ENCODE results near the gene SNAP91. TPM values are rescaled to one million over a fixed set of nuclear protein-coding genes. Genes with fewer than 3 reads are reported as not detected.
"Not testable (repeated sequence)": the region's sequence is repeated elsewhere in the genome, so short reads cannot be mapped to it uniquely, and the experiment has no call there.

Gene SNAP91
- total RNA-seq, 2 experiments from 2014 or later = not detected

DNA sequence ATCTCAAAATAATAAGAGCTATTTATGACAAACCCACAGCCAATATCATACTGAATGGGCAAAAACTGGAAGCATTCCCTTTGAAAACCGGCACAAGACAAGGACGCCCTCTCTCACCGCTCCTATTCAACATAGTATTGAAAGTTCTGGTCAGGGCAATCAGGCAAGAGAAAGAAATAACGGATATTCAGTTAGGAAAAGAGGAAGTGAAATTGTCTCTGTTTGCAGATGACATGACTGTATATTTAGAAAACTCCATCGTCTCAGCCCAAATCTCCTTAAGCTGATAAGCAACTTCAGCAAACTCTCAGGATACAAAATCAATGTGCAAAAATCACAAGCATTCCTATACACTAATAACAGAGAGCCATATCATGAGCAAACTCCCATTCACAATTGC lies 158.4 kb downstream of the SNAP91 start:
- POLR2A ChIA-PET, CTCF ChIA-PET: not testable (repeated sequence)

DNA sequence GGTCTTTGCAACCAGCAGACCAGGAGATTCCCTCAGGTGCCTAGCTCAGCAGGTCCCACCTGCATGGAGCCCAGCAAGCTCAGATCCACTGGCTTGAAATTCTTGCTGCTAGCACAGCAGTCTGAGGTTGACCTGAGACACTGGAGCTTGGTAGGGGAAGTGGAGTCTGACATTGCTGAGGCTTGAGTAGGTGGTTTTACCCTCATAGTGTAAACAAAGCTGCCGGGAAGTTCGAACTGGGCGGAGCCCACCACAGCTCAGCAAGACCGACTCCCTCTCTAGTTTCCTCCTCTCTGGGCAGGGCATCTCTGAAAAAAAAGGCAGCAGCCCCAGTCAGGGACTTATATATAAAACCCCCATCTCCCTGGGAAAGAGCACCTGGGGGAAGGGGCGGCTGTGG lies 162.3 kb downstream of the SNAP91 start:
- ChIA-PET POLR2A (no interaction called here), CTCF (no interaction called here)

- ChIA-PET POLR2A (no interaction called here), CTCF (no interaction called here)
Measured at GRCh38 chr6:83539678-83540077, 169.2 kb downstream of the SNAP91 start.

GRCh38 chr6:83536647-83537589 lies 172.0 kb downstream of the SNAP91 start:
- POLR2A ChIA-PET = no interaction called here
- CTCF ChIA-PET = interaction anchor here (0.8 to 1.0 kb wide), 2 partner anchors 22 to 24 kb away, joined by 3 read pairs; no protein-coding TSS in a partner anchor

GRCh38 chr6:83536034-83536646 lies 172.8 kb downstream of the SNAP91 start:
- POLR2A ChIA-PET = no interaction called here
- CTCF ChIA-PET = interaction anchor here (0.8 to 1.0 kb wide), 2 partner anchors 23 kb away, joined by 3 read pairs; no protein-coding TSS in a partner anchor

DNA sequence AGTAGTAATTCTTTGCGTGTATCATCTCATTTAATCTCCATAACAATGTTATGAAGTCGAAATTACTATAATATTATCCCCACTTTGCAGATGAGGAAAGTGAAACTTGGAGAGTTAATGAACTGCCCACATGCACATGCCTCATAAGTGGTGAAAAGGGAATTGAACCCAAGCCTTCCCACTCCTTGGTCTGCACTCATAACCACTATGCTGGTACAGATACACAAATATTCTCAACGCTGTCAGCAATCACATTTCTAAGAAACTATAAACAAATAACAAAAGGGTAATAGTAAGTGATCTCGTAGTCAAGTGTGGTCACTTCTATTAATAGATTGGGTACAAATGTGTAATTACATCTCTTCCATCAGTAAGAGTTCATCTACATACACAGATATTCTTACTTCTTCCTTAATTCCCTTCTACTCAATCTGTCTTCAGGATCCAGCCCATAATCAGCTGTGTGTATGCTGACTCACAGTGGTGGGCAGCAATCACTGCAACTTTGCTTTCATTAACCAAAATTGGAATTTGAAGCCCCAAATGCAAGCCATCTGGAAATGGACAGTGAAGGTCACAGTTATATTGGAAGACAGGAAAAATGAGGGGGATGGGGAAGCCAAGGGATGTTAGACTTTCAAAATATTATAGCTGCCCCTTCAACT lies 190.0 kb downstream of the SNAP91 start:
- POLR2A ChIA-PET = no interaction called here
- CTCF ChIA-PET = no interaction called here

DNA sequence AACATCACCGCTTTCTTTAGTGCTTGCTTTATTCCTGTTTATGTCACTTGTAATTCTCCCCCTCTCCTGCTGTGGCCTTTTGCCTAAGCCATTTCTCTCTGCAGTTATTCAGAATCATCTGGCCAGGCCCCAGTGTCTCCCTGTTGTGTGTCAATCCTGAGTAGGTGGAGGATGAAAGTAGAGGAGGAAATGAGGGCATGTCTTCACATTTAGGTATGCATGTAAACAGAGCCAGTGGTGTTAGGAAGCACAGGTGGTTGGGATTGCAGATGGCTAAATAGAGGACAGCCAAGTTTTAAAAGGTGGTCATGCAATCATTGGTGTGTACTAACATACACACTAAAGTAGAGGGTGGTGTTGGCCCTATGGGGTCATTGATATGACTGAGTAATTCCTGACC lies 191.4 kb downstream of the SNAP91 start:
- POLR2A ChIA-PET = no interaction called here
- CTCF ChIA-PET = no interaction called here

DNA sequence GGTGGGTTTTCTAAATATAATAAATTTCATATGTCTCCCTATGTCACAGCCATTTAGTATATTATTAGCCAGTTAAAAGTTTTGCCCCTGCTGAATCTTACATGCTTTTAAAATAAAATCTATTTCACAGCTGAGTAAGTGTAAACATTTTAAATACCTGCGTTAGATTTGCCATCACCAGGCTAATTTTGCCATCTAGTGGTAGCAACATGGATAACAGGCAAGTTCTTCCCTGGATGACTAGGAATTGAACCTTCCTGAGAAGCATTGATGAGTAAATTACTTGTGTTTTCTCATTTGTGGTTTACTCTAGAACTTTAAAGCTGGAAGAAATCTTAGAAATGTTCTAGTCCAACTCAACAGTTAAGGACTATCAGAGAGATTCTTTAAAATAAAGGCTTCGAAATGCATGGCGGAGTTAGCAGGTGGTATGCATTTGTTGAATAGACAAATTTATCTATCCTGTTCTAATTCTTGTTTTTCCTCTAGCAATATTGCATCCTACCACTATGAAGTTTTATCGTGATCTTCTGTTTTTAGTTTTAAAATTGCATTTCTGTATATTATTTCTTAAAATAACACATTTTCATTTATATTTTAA lies 193.9 kb downstream of the SNAP91 start:
- ChIA-PET CTCF (no interaction called here), POLR2A (interaction anchor here (0.5 kb wide), 1 partner anchor 761 kb away, joined by 4 read pairs; no protein-coding TSS in a partner anchor)

DNA sequence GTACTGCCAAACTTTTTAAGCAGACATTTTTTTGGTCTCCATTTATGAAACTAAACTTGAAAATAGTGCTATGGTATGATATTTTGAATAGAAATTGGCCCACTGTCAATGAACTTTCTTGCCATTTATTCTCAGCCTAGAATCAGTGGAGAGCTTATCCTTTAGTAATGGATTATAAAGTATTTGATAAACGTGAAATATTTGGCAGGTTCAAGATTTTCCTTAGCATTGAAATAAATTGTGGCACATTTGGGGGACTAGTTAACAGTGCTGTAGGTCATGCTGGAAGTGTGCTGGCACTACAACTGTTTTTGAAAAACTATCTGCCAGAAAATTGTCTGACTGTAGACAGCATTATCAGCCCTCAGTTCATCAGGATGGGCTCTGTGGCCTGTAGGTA lies 194.4 kb downstream of the SNAP91 start:
- CTCF ChIA-PET = interaction anchor here (1.0 kb wide), 1 partner anchor 447 kb away, joined by 3 read pairs; the partner anchor contains the start of gene DOP1A
- POLR2A ChIA-PET = no interaction called here

DNA sequence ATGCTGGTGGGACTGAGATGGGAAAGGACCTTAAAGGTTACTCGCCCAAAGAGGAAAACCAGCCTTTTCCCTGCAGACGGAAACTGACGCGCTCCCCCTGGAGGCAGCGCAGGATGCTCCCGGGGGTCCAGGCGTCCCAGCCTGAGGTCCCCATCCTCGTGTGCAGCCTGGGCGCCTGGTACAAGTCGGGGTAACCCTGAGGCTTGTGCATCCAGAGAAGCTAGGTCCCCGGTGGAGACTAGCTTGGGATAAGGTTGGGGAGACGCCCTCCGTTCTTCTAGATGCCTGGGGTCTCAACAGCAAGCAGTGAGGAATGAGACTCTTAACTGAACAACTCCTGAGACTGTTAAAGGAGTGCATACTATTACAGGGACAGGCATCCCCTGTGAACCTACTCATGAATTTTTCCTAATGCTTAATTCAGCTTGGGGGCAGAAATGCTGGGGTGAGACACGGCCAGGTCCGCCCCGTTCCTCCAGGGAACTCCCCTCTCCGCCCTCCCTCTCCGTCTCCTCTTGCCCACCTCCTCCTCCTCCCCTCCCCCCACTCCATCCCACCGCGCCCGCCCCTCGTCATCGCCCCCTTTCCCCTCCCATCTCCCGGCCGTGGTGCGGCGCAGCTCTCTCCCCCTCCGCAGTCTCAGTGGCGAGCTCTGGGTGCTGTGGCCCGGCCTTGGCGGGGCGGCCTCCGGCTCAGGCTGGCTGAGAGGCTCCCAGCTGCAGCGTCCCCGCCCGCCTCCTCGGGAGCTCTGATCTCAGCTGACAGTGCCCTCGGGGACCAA lies 196.8 kb downstream of the SNAP91 start, which contains the start of gene PRSS35:
Gene PRSS35 (plus strand): TSS at position 634 of the 781 bp plus-strand sequence. CDS start 10,908 bp downstream, outside the sequence.
- POLR2A ChIA-PET = no interaction called here
- CTCF ChIA-PET = interaction anchor here (0.9 to 3.8 kb wide), 3 partner anchors 287 to 296 kb away, joined by 4 to 14 read pairs (median 4); no protein-coding TSS in a partner anchor

GRCh38 chr6:83511266-83511665 lies 197.6 kb downstream of the SNAP91 start:
- CTCF ChIA-PET = interaction anchor here (0.9 to 3.8 kb wide), 2 partner anchors 286 to 289 kb away, joined by 4 to 14 read pairs; no protein-coding TSS in a partner anchor
- POLR2A ChIA-PET = interaction anchor here (0.9 kb wide), 1 partner anchor 282 kb away, joined by 3 read pairs; no protein-coding TSS in a partner anchor

DNA sequence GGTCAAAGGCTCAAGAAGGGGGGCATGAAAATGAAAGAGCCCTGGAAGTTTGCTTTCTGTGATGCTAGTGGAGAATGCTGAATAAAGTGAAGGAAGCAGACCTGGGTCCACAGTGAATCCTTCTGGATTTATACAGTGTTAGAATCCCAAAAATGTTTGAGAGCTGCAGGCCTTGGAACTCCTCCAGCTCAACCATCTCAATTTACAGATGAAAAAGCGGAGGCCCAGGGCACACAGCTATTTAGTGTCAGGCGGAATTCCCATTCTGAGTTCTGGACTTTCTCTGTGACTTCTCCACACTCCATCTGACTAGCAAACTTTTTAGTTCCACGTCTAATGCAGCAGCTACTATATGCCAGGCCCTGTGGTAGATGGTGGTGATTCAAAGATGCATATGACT lies 198.1 kb downstream of the SNAP91 start:
- CTCF ChIA-PET = interaction anchor here (3.8 kb wide), 1 partner anchor 289 kb away, joined by 14 read pairs; no protein-coding TSS in a partner anchor
- POLR2A ChIA-PET = interaction anchor here (0.9 kb wide), 1 partner anchor 281 kb away, joined by 3 read pairs; no protein-coding TSS in a partner anchor

DNA sequence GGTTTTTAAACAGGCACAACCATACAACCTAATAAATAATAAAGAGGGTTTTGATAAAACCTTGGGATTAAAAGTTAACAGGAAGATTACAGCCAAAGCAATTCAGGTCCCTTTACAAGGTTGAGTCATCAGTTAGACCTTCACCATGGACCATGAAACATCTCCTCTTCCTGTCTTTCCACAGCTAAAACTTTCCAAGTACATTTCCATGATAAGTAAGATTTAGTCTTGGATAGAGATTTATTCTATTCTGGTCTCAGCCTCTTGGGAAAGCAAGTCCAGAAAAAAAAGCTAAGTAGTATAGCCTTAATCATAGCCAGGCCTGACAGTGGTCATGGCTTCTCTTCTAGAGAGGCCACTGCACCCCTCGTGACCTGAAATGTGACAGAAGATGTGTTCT lies 199.5 kb downstream of the SNAP91 start:
- ChIA-PET POLR2A (no interaction called here), CTCF (no interaction called here)

DNA sequence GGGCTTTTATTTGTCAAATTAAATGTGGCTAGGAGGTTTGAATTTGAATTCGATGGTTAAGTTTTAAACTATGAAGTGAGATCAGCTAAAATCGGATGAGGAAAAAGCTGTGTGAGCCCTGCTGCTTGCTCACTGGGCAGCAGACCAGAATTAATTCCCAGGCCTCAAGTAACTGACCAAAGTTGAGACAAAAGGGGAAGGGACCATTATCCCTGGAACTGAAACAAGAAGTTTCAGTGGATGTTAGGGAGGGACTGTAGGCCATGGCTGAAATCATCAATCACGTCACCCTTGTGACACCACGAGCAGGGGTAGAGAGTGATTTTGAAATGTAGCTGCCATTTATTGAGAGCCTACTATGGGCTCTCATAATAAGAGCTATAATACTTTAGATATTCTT lies 203.5 kb downstream of the SNAP91 start:
- POLR2A ChIA-PET = no interaction called here
- CTCF ChIA-PET = no interaction called here

Other genes starting within 250 kb of the SNAP91 start
- under 1 TPM in 1 of 2 experiments, not detected in 1; 0.06 TPM for gene PRSS35, start 196.6 kb downstream of the SNAP91 start, total RNA-seq
- not detected for gene RIPPLY2, start 144.3 kb upstream of the SNAP91 start, total RNA-seq
- 10 to 100 TPM; 30.3 to 30.7 TPM for gene CYB5R4, start 150.6 kb upstream of the SNAP91 start, total RNA-seq